HG03457 (cell line): ENCODE results near the gene PCSK5.

ENCODE experiments used
- ATAC-seq: cut with Tn5 transposase; IDR thresholded peaks from one replicate; pipeline ENCODE4 v1.9.1; 2021; ENCODE audit warnings: moderate number of reproducible peaks; ENCODE audit not compliant: unreplicated experiment

The PCSK5 gene

DNA sequence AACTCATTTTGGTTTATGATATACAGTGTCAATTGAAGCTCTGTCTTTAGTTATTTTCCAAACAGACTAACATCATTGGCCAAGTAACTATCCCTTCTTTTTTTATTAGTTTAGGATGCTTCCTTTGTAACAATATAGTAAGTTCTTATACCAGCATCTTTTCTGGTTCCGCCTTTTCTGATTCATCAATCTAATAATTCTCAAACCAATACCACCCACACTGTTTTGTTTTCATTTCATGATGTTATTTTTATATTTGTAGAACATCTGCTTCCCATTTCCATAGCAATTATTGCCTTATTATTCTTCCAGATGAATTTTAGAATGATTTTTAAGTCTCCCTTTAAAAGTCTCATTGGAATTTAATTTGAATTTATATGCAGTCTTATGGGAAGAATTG, 285.7 kb downstream of the PCSK5 start:
- no peak for ATAC-seq

DNA sequence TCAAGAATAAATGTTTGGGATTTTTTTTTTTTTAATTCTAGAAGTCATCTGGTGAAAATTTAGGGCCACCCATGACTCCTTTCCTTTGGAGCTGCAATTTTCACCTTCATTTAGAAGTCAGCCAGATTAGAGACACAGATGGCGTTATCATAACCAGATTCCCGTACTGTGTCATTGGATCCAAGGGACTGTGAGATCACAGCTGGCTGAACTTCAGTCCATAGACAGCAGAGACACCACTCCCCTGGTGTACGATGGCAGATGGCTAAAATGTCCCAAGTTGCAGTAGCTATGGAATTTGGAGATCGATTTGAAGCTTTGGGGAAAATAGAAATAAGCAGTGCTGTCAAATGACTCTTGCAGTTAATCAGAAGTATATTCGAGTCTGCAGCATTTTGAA, 287.5 kb downstream of the PCSK5 start:
- no peak for ATAC-seq

DNA sequence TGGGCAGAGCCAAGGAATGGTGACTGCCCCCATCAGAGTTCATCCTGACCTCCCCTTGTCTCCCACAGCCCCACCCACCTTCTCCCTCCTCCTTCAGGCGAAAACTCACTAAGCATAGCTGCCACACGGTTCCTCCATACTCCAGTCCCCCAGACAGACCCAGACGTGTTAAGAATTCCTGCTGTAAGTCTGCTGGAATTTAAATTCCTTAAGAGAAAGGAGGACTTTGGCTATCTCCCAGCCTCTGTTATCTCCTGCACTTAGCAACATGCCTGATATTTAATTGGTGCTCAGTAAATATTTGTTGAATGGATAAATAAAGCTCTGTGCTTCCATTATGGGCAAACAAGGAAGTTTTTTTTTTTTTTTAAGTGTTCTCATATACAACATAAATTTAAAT, 290.1 kb downstream of the PCSK5 start:
- no peak for ATAC-seq

DNA sequence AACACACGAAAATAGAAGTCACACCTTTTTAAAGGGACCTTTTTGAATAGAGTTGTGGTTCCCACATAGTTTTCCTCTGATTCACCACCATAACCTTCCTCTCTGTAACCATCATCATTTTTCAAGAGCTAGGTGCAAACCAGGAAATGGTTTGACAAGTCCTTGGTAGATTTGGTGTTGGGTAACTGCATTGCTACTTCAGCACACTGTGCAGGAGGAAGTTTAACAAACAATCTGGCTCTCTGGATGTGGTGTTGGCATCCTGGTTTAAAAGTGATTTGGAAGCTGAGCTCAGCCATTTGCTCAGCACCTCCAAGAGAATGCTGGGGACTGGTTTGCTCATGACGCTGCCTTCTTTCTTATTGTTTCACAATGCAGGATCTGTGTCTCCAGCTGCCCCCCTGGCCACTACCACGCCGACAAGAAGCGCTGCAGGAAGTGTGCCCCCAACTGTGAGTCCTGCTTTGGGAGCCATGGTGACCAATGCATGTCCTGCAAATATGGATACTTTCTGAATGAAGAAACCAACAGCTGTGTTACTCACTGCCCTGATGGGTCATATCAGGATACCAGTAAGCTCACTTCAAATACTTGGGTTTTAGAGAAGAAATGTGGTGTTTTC, 290.7 kb downstream of the PCSK5 start:
- no peak for ATAC-seq

DNA sequence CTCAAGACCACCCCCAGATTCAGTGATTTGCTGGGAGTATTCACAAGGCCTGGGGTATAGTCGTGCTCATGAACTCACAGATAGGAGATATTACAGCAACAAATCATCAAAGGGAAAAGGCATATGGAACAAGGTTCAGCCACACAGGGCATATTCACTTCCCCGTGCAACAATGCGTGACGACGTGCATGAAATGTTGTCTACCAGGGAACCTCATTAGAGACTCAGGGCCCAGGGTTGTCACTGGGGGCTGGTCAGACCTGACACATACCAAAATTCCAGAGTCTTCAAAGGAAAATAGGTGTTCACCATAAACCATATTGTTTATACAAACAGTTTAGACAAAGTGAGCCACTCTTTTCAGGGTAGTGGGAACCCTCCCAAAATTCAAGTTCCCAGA, 291.3 kb downstream of the PCSK5 start:
- ATAC-seq: no peak

DNA sequence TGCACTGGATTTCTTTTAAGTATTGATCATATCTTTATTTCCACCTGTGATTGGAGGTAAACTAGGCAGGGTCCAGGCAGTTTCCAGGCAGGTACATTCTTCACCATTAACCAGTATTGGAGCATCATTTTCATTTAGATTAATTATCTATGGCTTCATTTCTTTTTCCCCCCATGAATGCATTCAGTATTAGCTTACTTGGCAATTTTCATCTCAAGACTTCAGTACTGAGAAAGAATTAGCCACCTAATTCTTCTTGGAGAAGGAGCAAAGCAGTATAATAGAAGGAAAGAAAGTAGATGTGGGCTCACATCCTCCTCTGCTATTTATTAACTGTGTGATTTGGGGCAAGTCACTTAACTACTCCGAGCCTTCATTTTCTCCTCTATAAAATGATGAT, 295.0 kb downstream of the PCSK5 start:
- ATAC-seq: no peak

DNA sequence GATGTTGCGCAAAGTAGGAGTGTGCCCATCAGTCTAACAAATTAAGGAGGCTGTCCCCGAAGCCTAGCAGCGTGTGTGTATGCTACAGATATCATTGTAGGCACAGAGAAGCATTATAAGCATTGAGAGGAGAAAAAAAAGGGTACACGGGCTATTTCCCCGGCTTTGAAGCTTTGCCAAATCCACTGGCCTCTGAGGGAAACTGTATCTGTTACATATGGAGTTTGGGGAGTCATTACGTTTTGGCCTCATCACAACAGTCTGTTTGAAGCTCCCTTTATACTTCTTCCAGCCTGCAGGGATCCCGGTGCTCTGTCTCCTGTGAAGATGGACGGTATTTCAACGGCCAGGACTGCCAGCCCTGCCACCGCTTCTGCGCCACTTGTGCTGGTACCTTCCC, 297.8 kb downstream of the PCSK5 start:
- ATAC-seq: no peak

DNA sequence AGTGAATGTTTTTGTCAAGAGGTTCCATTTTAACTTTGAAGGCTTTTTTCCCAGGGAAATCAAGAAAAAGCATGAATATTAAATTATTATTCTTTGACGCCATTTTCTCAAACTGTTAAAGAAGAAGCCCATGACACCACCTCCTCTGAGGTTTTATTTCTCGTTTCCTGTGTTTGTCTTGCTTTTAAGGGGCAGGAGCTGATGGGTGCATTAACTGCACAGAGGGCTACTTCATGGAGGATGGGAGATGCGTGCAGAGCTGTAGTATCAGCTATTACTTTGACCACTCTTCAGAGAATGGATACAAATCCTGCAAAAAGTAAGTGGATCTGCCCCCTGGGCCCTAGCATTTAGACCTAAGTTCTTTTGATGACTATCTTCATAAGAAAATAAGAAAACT, 298.4 kb downstream of the PCSK5 start:
- ATAC-seq: no peak

DNA sequence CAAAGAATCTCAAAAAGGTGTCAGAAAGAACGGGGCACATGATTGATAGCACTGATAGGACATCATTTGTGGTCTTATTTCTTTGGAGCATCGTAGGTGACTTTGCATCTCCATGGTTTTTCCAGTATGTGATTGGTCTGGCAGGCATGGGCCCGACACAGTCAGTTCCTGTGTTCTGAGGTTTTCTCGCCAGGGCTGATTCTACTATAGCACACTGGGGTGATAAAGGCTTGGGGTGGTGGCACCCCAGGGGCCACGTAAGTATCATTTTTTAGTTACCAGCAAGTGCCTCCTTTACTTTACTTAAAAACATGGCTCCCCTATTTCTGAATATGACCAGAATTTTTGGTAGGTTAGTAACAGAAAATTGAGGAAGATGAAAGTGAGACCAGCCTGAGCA, 301.0 kb downstream of the PCSK5 start:
- ATAC-seq: no peak

DNA sequence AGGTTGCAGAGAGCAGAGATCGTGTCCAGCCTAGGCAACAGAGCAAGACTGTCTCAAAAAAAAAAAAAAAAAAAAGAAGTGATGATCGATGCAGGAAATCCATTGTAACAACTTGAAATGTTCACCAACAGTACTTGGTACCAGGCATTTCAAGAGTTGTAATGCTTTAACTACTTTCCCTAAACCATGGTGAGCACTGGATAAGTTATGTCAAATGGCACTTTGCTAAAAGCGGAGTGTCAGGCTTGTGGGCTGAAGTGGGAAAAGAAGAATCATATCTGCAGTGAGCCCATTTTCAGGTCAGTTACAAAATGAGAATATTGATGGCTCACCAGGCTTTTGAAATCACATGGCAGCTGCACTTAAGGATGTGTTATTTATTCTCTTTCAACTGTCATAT, 301.5 kb downstream of the PCSK5 start:
- ATAC-seq: no peak

DNA sequence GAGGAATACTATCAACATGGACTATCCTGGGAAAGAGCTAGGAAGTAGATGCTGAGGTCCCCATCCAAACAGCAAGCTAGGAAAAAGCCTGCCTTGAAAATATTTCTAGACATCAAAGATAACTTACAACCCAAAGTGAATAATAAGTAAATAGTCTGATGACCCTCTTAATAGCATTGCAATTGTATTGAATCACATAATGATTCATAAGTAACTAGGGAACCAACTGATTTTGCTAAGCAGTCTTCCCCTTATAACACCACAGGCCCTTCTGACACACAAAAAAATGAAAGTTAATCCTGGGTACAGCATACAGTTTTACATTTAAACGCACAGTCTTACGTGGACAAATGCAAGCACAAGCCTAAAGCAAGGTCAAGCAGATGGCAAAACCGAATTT, 304.4 kb downstream of the PCSK5 start:
- ATAC-seq: no peak

DNA sequence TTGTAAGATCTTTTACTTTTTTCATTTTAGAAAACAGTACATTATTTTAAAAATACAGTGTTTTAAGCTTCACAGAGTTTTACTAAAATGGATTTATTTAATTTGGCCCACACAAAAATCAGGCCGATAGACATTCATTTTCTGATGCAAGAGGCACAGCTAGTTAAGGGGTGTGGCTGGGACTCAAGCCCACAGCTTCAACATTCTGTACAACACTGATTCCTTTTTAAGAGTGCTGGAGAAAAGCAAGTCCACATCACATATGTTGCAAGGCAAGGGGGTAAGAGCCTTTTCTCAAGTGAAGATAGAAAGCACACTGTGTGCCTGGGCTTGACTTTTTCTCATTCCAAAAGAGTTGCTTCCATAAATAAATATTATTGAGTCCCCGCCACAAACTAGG, 307.9 kb downstream of the PCSK5 start:
- ATAC-seq: no peak

DNA sequence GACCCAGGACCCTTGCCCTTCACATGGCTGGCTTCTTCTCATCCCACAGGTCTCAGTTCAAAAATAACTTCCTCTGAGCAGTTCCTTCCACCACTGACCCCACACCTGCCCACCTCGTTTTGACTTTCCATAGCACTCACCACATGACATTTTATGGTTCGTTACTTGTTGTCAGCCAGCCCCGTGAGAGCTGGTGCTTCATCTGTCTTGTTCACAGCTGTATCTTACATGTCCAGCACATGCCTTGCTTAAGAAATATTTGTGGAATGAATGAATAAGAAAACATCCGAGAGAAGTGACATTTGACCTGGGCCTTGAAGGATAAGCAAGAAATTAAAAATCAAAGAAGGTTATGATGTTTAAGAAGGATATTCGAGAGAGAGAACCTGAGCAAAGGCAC, 309.8 kb downstream of the PCSK5 start:
- no peak for ATAC-seq

DNA sequence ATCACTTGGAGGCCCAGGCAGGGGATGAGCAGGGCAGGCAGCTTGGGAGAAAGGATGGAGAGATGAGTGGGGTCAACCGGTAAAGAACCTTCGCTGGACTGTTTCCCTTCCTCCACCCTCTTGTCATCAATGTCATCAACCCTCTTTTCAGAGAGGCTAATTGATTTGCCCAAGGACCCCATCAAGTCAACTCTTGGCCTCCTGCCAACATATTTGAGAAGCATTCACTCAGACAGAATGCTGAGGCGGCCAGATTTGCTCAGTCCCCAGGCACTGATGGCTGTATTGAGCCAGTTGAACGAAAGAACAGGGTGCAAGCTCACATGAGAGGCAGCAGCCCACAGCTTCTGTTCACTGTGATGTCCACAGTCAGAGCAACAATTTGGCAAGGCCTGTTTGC, 310.3 kb downstream of the PCSK5 start:
- ATAC-seq: no peak

DNA sequence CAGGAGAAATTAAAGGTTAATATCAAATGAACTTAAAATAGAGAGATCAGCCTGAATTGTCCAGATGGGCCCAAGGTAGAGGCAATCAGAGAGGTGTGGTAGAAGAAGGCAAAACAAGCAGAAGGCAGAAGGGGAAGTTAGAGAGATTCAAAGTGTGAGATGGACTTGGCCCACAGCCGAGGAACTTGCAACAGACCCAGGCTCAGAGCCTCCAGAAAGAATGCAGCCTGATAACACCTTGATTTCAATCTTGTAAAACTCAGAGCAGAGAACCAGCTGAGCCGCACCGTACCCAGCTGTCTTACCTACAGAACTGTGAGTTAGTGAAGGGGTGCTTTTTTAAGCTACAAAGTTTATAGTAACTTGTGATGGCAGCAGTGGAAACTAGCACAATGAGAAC, 312.9 kb downstream of the PCSK5 start:
- no peak for ATAC-seq

DNA sequence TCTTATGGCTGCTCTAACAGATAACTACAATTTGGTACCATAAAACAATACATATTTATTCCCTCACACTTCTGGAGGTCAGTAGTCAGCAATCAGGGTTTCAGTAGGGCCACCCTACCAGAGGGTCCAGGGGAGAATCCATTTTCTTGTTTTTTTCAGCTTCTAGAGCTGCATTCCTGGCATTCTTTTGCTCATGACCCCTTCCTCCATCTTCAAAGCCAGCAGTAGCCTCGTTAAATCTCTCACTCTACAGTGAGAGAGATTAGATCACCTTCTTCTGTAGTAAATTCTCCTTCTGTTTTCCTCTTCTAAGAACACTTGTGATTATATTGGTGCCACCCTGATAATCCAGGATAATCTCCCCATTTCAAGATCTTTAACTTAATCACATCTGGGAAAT, 316.3 kb downstream of the PCSK5 start:
- no peak for ATAC-seq

DNA sequence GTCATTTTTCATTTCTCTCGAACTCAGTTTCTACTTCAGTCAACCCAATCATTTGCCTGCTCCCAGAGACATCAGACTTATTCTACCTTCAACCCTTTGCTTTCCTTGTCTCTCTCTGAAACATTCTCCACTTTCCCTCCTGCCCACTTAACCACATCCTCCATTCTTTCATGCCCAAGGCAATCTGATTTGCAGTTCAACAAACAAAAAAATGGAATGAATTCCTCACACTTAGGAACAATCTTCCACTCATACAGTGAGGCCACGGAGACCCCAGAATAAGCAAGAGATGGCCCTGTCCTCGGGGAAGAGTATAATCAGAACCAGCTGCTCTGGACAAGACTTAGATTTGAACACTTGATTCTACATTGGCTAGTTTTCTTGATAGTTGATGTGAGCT, 323.3 kb downstream of the PCSK5 start:
- no peak for ATAC-seq

DNA sequence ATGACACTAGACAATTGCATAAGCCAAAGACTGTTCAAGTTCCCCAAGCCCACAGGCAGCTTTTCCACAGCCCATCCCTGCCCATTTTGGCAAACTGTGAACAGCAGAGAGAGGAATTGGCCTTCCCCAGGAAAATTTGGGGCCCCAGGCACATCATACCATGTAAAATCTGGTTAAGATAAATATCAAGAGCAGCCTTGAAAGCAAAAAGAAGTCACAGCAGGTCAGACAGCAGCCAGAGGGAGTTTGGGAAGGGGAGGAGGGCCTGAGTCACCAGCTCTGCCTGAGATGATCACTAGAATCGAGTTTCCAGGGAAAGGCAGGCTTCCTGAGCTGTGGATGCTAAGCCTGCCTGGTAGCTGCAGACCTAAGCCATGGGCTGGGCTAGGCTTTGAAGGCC, 324.6 kb downstream of the PCSK5 start:
- ATAC-seq: no peak

DNA sequence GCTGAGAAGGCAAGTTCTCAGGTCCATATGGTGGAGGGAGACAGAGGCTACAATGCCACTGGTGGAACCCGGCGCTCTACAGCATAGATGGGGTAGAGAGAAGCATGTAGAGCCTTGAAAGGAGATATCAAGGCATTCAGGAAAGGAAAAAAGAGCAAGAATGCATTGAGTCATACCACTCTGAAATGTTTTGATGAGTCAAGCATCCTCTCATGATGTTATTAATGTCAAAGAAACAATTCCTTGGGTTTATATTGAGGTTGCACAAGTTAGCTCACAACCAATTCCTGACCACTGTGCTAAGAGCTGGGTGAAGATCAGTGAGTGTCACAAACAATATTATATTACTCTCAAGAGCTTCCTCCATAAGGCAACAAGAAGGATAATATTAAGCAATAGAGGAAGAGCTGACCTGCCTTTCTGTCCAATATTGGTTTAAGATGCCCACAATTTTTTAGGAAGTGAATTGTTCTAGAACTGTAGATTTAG, 325.7 kb downstream of the PCSK5 start:
- no peak for ATAC-seq

DNA sequence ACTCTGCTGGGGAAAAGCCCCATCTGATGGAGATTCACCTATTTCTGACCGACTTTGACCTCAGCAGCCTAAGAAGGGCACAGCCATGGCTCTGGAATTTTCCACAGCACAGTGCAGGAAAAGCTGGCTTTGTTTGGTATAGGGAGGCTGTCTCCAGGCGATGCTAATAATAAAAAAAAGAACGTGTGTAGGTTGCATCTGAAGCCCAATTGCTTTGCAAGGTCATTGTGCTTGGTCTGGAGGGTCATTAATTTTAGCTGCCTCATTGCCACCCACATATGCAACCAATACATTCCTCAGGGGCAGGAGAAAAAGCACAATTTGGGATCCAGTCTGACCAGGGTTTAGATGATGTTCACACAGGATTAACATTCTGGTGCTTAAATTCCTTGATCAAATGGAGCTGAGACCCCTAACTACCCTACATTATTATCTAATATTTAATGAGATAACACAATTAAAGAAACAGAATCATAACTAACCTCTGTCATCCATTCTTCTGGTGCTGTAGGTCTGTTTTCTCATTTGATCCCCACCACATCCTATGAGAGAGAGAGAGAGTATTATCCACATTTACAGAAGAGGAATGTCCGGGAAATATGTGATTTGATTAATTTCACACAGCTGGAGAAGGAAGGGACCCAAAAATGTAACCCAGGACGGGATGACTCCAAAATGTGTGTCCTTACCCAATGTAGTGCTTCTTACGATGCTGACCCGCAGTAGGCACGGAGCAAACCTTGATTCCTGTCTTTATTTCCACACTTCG, 327.8 kb downstream of the PCSK5 start:
- no peak for ATAC-seq

DNA sequence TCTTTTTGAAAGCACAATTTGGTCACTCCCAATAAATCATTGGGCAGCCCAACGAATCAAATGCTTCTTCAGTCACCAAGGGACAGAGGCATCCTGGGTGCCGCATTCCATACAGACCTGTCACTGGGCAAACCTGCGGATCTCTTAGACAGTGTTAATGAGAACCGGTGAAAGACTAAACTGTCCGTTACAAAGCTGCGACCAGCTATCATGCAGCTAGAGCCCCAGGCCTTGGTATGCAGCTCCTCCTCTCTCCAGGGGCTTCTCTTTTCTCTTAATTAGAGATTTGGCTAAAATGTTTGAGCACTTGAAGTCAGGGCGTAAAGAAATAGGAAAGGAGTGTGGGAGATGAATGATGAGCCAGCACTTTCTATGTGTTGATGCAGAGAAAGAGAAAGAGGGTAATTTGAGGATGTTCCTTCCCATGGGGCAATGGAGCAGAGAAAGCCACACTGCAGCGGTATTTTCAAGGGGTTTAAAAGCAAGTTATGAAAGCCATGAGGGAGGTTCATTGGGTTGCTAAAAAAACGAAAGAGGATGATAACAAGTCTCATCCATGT, 328.5 kb downstream of the PCSK5 start:
- no peak for ATAC-seq

DNA sequence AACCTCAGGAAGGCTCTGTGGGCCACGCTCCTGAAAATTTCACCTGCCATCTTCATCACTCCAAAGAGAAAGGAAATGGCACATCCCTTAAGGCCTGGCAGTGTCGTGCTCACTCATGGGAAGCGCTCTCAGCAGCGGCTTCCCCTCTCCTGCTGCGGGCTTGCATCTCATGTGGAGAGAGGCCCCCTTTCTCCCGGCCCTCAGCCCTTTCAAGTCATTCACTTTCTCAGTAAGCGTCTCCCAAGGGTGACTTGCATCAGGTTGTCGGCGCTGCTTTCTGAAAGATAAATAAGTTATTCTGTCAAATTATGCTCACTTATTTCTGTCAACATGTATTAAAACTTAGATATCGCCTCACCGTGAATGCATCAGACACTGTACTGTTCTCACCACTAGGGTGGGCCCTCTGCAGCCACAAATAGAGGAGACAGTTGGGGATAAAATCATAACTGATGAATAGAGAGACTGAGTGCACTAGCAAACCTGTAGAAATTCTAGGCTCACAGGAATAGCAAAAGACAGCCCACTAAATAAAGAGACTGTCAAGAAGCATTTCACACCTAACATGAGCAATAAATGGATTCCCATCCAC, 329.2 kb downstream of the PCSK5 start:
- ATAC-seq: no peak
